HCT116 (cell line): ENCODE measurements around the gene NEB.

ENCODE experiments used
- CTCF ChIP-seq, 3 experiments: fragments of 200-600 bp in 1 of 3; sonication (generic) in 1 of 3; IDR thresholded peaks in 2 of 3; conservative IDR thresholded peaks in 1 of 3; 2 replicates each; pipeline ENCODE4 v1.5.1; 2012 to 2017; ENCODE audit warnings: low read depth in 2 of 3, low read length in 2 of 3, antibody characterized with exemption in 1 of 3, borderline replicate concordance in 1 of 3, control low read depth in 1 of 3, mild to moderate bottlenecking in 1 of 3, mixed read lengths in 1 of 3, mixed run types in 1 of 3, moderate library complexity in 1 of 3; ENCODE audit not compliant: insufficient read depth in 1 of 3
- EZH2 ChIP-seq: fragments of 200-600 bp; sonication (generic); IDR thresholded peaks from 2 replicates; pipeline ENCODE4 v1.6.1; 2017; ENCODE audit warnings: antibody characterized with exemption, mixed run types
- EZH2phosphoT487 ChIP-seq: fragments of 200-600 bp; IDR thresholded peaks from 2 replicates; pipeline ENCODE4 v1.6.1; 2018; ENCODE audit warnings: antibody characterized with exemption, borderline replicate concordance
- MAX ChIP-seq: IDR thresholded peaks from 2 replicates; pipeline ENCODE4 v1.6.1; 2012
- POLR2A ChIP-seq: IDR thresholded peaks from 2 replicates; pipeline ENCODE4 v1.7.0; 2011; ENCODE audit warnings: borderline replicate concordance; ENCODE audit not compliant: insufficient read depth, insufficient read length; ENCODE audit errors: extremely low read depth
- POLR2AphosphoS5 ChIP-seq: IDR thresholded peaks from 2 replicates; pipeline ENCODE4 v1.6.1; 2011; ENCODE audit warnings: mild to moderate bottlenecking, low read depth, low read length, moderate library complexity
- RAD21 ChIP-seq: IDR thresholded peaks from 2 replicates; pipeline ENCODE4 v1.6.1; 2012; ENCODE audit warnings: low read depth, mild to moderate bottlenecking
- REST ChIP-seq: IDR thresholded peaks from 2 replicates; pipeline ENCODE4 v1.6.1; 2012; ENCODE audit warnings: low read depth
- SP1 ChIP-seq: IDR thresholded peaks from 2 replicates; pipeline ENCODE4 v1.6.1; 2012; ENCODE audit warnings: low read depth
- SRF ChIP-seq: IDR thresholded peaks from 2 replicates; pipeline ENCODE4 v1.6.1; 2012; ENCODE audit warnings: low read depth
- YY1 ChIP-seq: IDR thresholded peaks from 2 replicates; pipeline ENCODE4 v1.6.1; 2011; ENCODE audit warnings: low read length, low read depth, moderate library complexity, mild to moderate bottlenecking; ENCODE audit not compliant: insufficient replicate concordance; ENCODE audit errors: extremely low read depth
- ZBTB33 ChIP-seq: IDR thresholded peaks from 2 replicates; pipeline ENCODE4 v1.6.1; 2011; ENCODE audit warnings: mild to moderate bottlenecking, low read length, moderate library complexity; ENCODE audit not compliant: insufficient replicate concordance; ENCODE audit errors: extremely low read depth
- ZFX ChIP-seq: fragments of 450-650 bp; IDR thresholded peaks from 2 replicates; pipeline ENCODE4 v1.6.1; 2017
- ZNF274 ChIP-seq: fragments of 200-500 bp; sonication (Bioruptor generic); IDR thresholded peaks from 2 replicates; pipeline ENCODE4 v1.6.1; 2014; ENCODE audit warnings: mild to moderate bottlenecking, low read depth, low read length, inconsistent platforms

DNA sequence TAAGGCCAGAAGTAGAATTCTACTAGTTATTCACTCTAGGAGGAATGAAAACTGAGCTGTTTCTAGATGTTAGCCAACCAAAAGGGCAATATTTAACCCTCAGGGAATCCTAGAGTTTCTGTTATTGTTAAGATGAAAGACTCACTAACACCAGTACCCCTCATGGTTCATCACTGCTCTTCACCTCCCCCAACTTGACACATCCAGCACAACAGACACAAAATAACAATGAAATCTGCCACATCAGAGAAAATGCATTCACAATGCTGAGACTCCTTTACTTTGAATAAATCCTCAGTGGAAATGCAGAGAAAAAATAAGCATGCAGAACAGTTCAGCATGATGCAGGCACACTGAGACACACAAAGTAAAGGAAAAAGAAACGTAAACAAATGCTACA lies 213.3 kb downstream of the NEB start:
- TF ChIP-seq CTCF (IDR thresholded peaks at IDR 0.05 in 2 of 3, conservative IDR thresholded peaks at IDR 0.05 in 1 of 3; ENCODE audit: borderline replicate concordance in 1 of 3, insufficient read depth in 1 of 3, low read depth in 2 of 3, low read length in 2 of 3): no peak
- TF ChIP-seq POLR2AphosphoS5: no peak
- TF ChIP-seq SP1: no peak
- no peak for TF ChIP-seq ZBTB33
- no peak for TF ChIP-seq SRF
- no peak for TF ChIP-seq MAX
- TF ChIP-seq ZFX: no peak
- no peak for TF ChIP-seq POLR2A
- no peak for TF ChIP-seq YY1
- TF ChIP-seq REST: no peak
- no peak for TF ChIP-seq EZH2
- no peak for TF ChIP-seq EZH2phosphoT487
- TF ChIP-seq ZNF274: no peak
- no peak for TF ChIP-seq RAD21
